Measurements from ENCODE around the gene CAPN15. TPM values are rescaled to one million over a fixed set of nuclear protein-coding genes. Genes with fewer than 3 reads are reported as not detected.

CAPN15 gene
- total and polyA plus RNA-seq, 9 of the 15 experiments (the other 6 are each of a cell fraction or from before 2014, with no cell fraction given), result 0.62 to 111 (median 14.2) TPM

GRCh38 chr16:527015-527903, at the start of gene CAPN15 (continued):
- TF ChIP-seq PBX2 (CRISPR knock-in tag; IDR thresholded peaks at IDR 0.05; ENCODE audit: low read depth) (no peak), PBX2 (tag; conservative IDR thresholded peaks at IDR 0.05; ENCODE audit: low read depth) (no peak), CCNT2 (IDR thresholded peaks at IDR 0.05; ENCODE audit: borderline replicate concordance, extremely low read depth, insufficient read length, low read depth, low read length) (peak; percentile 54), ZNF644 (tag; IDR thresholded peaks at IDR 0.05; ENCODE audit: low read depth) (peak; percentile 97), E2F1 (CRISPR knock-in tag; IDR thresholded peaks at IDR 0.05) (no peak), GABPB2 (CRISPR knock-in tag; conservative IDR thresholded peaks at IDR 0.05) (no peak), RHOXF2B (CRISPR knock-in tag; conservative IDR thresholded peaks at IDR 0.05) (no peak), DEAF1 (CRISPR knock-in tag; IDR thresholded peaks at IDR 0.05) (no peak), ZNF436 (CRISPR knock-in tag; IDR thresholded peaks at IDR 0.05) (no peak), SAFB (IDR thresholded peaks at IDR 0.05; ENCODE audit: borderline replicate concordance, low read depth, low read length) (peak; percentile 98), ZBTB9 (CRISPR knock-in tag; IDR thresholded peaks at IDR 0.05) (peak; percentile 90), ATF4 (CRISPR knock-in tag; IDR thresholded peaks at IDR 0.05) (peak; percentile 54; the same call in 1 of the 2 replicates), MBD2 (IDR thresholded peaks at IDR 0.05; ENCODE audit: borderline replicate concordance, low read depth) (peak; percentile 82), FIP1L1 (IDR thresholded peaks at IDR 0.05; ENCODE audit: low read depth, low read length, poor library complexity, severe bottlenecking) (peak; percentile 91), SP1 (CRISPR knock-in tag; IDR thresholded peaks at IDR 0.05) (peak; percentile 93), SMARCA5 (IDR thresholded peaks at IDR 0.05) (no peak), RUNX1 (IDR thresholded peaks at IDR 0.05; ENCODE audit: low read depth) (no peak), STAT5B (CRISPR knock-in tag; IDR thresholded peaks at IDR 0.05) (no peak), ZFP30 (CRISPR knock-in tag; IDR thresholded peaks at IDR 0.05; ENCODE audit: borderline replicate concordance) (no peak), HNRNPLL (IDR thresholded peaks at IDR 0.05; ENCODE audit: low read depth, low read length, poor library complexity, severe bottlenecking) (peak; percentile 98)

Data from K562 (cell line).